Activated CD4-positive, alpha-beta T cell treated with anti-CD3 and anti-CD28 coated beads, Interleukin-2, amount 10 ng/mL, durations not matched to agents 7 days and 5 days (primary cell): Measurements from ENCODE around the gene OR51B5. TPM values are rescaled to one million over a fixed set of nuclear protein-coding genes. Genes with fewer than 3 reads are reported as not detected.
"Not testable (repeated sequence)": the region's sequence is repeated elsewhere in the genome, so short reads cannot be mapped to it uniquely, and the experiment has no call there.

Experiments
- CTCF ChIA-PET: fragments of 350-600 bp; sonication (Branson Sonifier 250); formaldehyde crosslinking; loops from one replicate; lab custom pipeline; 2021; ENCODE audit warnings: antibody characterized with exemption; lab: Charles Lee
- POLR2A ChIA-PET: fragments of 350-600 bp; sonication (Branson Sonifier 250); formaldehyde crosslinking; loops from one replicate; lab custom pipeline; 2021; ENCODE audit warnings: antibody characterized with exemption; lab: Charles Lee
- DNase-seq: peaks from one replicate; pipeline ENCODE4 v3.0.0-alpha.2; 2020
- H3K27ac Mint-ChIP-seq: one replicate; pipeline ENCODE4 v1.8.0; 2021; ENCODE audit warnings: mild to moderate bottlenecking, moderate library complexity, mixed read lengths
- H3K27me3 Mint-ChIP-seq: one replicate; pipeline ENCODE4 v1.8.0; 2021; ENCODE audit warnings: mixed read lengths
- H3K36me3 Mint-ChIP-seq: one replicate; pipeline ENCODE4 v1.8.0; 2021; ENCODE audit warnings: low read depth, mixed read lengths
- H3K4me1 Mint-ChIP-seq: one replicate; pipeline ENCODE4 v1.8.0; 2021; ENCODE audit warnings: mixed read lengths
- H3K4me3 Mint-ChIP-seq: one replicate; pipeline ENCODE4 v1.8.0; 2021; ENCODE audit warnings: mild to moderate bottlenecking, moderate library complexity, mixed read lengths
- H3K9me3 Mint-ChIP-seq: one replicate; pipeline ENCODE4 v1.8.0; 2021; ENCODE audit warnings: mixed read lengths
- total RNA-seq, 2 experiments: library from RNA; stranded (reverse); gene quantifications; one replicate each; pipeline ENCODE4 v1.2.3, GENCODE V29; 2021

OR51B5 gene
- total RNA-seq, 2 experiments from 2014 or later: not detected

DNA sequence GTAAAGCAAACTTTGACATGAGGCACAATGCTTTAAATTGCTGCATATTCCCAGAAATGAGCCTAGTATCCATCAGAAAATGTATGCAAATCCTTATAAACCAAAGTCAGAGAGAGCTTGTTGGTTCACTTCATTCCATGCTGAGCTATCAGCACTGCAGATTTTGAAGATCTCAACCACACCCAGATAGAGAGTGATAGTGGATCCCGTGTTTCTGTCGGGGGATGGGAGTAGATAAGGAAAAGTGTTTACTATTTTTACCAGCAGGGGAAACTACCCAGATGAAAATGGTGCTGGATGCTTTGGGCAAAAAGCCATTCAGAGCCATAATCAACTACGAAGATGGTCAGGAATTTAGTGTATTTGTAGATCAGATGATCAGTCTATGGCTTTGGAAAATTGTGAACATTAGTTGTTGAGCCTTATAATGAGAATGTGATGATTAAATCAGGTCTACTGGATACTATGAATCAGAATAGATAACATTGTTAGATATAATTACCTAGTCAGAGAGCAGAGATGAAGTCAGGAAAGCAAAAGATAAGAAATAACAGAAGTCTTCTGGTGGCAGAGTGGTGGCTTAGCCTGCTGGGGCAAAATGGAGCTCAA lies 18.8 kb upstream of the OR51B5 start:
- no peak overlapping the region for H3K27ac Mint-ChIP-seq
- no peak for DNase-seq
- POLR2A ChIA-PET: no interaction called here
- no peak overlapping the region for H3K4me3 Mint-ChIP-seq
- no peaks in the 10 kb centered on the region for H3K4me1 Mint-ChIP-seq
- no peaks in the 10 kb centered on the region for H3K9me3 Mint-ChIP-seq
- H3K27me3 Mint-ChIP-seq: peaks cover 2% of the 10 kb centered on the region
- H3K36me3 Mint-ChIP-seq: no peaks in the 10 kb centered on the region
- CTCF ChIA-PET: interaction anchor here (0.7 kb wide), 1 partner anchor 87 kb away, joined by 3 read pairs; no protein-coding TSS in a partner anchor

DNA sequence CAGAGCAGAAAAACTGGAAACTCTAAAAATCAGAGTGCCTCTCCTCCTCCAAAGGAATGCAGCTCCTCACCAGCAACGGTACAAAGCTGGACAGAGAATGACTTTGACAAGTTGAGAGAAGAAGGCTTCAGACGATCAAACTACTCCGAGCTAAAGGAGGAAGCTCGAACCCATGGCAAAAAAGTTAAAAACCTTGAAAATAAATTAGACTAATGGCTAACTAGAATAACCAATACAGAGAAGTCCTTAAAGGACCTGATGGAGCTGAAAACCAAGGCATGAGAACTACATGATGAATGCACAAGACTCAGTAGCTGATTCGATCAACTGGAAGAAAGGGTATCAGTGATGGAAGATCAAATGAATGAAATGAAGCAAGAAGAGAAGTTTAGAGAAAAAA lies 12.7 kb upstream of the OR51B5 start:
- H3K27ac Mint-ChIP-seq, H3K36me3 Mint-ChIP-seq, H3K4me1 Mint-ChIP-seq, H3K27me3 Mint-ChIP-seq, H3K4me3 Mint-ChIP-seq, POLR2A ChIA-PET, DNase-seq, CTCF ChIA-PET, H3K9me3 Mint-ChIP-seq: not testable (repeated sequence)

DNA sequence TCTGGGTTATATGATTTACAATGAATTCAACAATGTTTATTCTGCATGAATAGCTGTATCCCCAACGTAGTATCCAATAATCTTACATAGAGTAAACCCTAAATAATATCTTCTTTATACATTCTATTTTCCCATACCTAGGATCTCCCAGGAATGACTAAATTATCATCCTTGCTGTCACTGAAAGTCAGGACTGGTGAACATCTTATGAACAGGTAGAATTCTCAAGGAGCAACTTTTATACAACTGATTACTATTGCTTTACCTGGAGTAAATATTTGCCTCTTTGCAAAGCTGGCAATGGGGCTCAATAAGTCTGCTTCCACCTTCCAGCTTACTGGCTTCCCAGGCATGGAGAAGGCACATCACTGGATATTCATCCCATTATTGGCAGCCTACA lies 7.9 kb upstream of the OR51B5 start, which contains the start of gene OR51B6:
Gene OR51B6 (plus strand): TSS at position 301 of the 400 bp plus-strand sequence. CDS start 0 bp downstream, at position 301.
- DNase-seq: no peak
- Mint-ChIP-seq H3K9me3 (no peaks in the 10 kb centered on the region), H3K27ac (no peak within 1 kb of the TSS), H3K4me1 (no peaks in the 10 kb centered on the region), H3K27me3 (no peaks in the 10 kb centered on the region), H3K36me3 (no peaks in the 10 kb centered on the region), H3K4me3 (no peak within 1 kb of the TSS)
- CTCF ChIA-PET: no interaction called here
- POLR2A ChIA-PET: no interaction called here

DNA sequence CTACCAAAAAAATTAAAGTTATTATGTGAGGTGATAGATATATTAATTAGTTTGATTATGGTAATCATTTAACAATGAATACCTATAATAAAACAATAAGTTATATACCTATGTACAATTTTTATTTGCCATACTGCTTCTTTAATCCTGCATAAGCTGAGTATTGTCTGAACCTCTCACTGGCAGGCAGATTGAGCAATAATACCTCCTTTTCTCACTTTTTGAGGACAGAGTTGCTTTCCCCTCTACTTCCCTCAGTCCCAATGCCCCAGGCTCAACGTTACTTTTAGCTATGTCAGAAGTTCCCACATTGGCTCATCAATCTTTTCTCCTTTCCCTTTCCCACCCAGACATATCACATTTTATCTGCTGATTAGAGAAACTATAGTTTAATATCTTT lies 6.2 kb upstream of the OR51B5 start:
- Mint-ChIP-seq H3K36me3 (no peaks in the 10 kb centered on the region), H3K9me3 (no peaks in the 10 kb centered on the region), H3K27ac (no peak overlapping the region), H3K4me1 (no peaks in the 10 kb centered on the region), H3K27me3 (no peaks in the 10 kb centered on the region), H3K4me3 (no peak overlapping the region)
- ChIA-PET CTCF (no interaction called here), POLR2A (no interaction called here)
- DNase-seq: no peak

DNA sequence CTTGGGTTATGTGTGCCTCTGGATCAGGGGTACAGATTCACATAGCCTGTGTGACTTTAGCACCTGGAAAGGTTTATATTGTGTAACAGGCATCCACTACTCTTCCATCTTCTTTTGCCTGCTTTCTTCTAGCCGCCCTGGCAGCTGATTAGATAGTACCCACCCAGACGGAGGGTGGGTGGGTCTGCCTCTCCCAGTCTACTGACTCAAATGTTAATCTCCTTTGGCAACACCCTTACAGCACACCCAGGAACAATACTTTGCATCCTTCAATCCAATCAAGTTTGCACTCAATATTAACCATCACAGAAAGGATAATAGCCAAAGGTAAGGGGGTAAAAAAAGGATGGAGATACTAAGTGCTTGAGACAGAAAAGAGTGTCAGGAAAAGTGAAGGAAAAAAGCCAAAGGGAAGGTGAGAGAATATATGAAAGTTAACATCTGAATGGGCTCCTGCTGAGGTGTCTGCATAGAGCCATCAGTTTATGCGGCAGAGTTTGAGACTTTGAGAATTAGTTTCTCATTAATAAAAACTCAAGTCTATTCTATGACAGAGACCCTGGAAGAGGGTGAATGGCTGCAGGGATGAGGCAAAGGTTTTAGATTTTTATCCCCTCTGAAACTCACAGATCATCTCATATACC lies 5.3 kb upstream of the OR51B5 start:
- CTCF ChIA-PET: no interaction called here

DNA sequence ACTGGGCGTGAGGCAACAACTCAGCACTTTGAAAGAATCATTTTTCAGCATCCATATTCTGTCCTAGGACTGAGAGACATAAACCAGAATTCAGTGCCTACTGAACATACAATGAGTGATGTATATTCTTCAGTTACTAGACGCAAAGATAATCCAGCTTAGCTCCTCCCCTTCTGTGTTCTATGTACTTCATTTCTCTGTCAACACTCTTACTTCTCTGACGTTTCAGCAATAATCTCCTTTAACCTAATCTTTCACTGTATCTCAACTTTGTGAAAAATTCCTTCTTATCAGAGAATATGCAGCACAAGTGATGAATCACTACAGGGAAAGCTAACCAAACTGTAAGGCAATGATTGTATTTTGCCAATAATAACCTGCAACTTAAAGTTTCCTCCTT lies 2.5 kb upstream of the OR51B5 start:
- no peak overlapping the region for H3K27ac Mint-ChIP-seq
- H3K27me3 Mint-ChIP-seq: no peaks in the 10 kb centered on the region
- H3K36me3 Mint-ChIP-seq: no peaks in the 10 kb centered on the region
- H3K9me3 Mint-ChIP-seq: no peaks in the 10 kb centered on the region
- DNase-seq: no peak
- no peaks in the 10 kb centered on the region for H3K4me1 Mint-ChIP-seq
- H3K4me3 Mint-ChIP-seq: no peak overlapping the region
- ChIA-PET POLR2A (no interaction called here), CTCF (no interaction called here)

More for the DNA sequence above, 5.3 kb upstream of the OR51B5 start:
- no peaks in the 10 kb centered on the region for H3K36me3 Mint-ChIP-seq
- H3K27ac Mint-ChIP-seq: no peak overlapping the region
- no peaks in the 10 kb centered on the region for H3K27me3 Mint-ChIP-seq
- no peaks in the 10 kb centered on the region for H3K4me1 Mint-ChIP-seq
- H3K9me3 Mint-ChIP-seq: no peaks in the 10 kb centered on the region
- no peak for DNase-seq
- POLR2A ChIA-PET: no interaction called here
- H3K4me3 Mint-ChIP-seq: no peak overlapping the region

DNA sequence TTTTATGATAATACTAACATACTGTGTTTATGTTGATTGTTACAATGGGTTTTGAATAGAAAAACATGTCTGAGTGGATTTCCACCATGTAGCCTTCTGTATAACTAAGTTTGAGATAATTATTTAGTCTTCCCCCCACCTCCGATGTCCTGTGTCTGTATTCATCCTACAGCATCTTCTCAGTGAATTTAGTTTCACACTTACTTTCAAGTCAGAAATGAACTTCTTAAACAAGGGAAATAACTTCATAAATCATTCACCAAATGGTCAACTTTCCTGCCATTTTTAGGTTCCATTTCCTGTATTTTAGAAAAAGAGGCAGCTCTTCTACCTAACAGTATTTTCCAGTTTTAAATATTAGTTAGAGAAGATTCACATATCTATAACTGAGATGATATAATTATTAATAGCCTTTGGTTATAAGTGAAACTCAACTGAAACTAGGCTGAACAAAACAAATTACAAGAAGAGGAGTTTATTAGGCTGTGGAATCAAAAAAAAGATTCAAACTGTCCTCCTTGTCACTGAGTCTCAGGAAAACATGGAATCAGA lies 3.5 kb downstream of the OR51B5 start:
- H3K9me3 Mint-ChIP-seq: no peaks in the 10 kb centered on the region
- CTCF ChIA-PET: no interaction called here
- H3K36me3 Mint-ChIP-seq: no peaks in the 10 kb centered on the region
- DNase-seq: no peak
- H3K4me3 Mint-ChIP-seq: no peak overlapping the region
- H3K27me3 Mint-ChIP-seq: no peaks in the 10 kb centered on the region
- H3K4me1 Mint-ChIP-seq: no peaks in the 10 kb centered on the region
- POLR2A ChIA-PET: no interaction called here
- no peak overlapping the region for H3K27ac Mint-ChIP-seq

DNA sequence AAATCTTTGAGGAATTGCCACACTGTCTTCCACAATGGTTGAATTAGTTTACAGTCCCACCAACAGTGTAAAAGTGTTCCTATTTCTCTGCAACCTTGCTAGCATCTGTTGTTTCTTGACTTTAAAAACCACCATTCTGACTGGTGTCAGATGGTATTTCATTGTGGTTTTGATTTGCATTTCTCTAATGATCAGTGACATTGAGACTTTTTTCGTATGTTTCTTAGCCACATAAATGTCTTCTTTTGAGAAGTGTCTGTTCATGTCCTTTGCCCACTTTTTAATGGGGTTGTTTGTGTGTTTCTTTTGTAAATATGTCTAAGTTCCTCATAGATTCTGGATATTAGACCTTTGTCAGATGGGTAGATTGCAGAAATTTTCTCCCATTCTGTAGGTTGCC lies 6.1 kb downstream of the OR51B5 start:
- H3K27me3 Mint-ChIP-seq, H3K27ac Mint-ChIP-seq, DNase-seq, POLR2A ChIA-PET, H3K4me1 Mint-ChIP-seq, H3K9me3 Mint-ChIP-seq, CTCF ChIA-PET, H3K36me3 Mint-ChIP-seq, H3K4me3 Mint-ChIP-seq: not testable (repeated sequence)

DNA sequence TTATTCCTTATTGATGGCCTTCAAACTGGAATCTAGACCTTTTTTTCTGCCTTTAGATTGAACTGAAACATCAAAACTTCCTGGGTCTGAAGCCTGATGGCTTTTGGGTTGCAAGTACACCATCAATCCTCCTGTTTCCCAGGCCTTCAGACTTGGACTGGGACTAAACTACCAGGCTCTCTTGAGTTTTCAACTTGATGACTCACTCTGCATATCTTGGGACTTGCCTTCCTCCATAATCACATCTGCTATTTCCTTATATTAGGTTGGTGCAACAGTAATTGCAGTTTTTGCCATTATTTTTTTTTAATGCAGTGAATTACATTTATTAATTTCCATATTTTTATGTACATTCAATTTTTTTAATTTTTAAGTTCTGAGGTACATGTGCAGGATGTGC lies 7.0 kb downstream of the OR51B5 start:
- Mint-ChIP-seq H3K4me3 (no peak overlapping the region), H3K27me3 (no peaks in the 10 kb centered on the region), H3K4me1 (no peaks in the 10 kb centered on the region), H3K27ac (no peak overlapping the region), H3K36me3 (no peaks in the 10 kb centered on the region), H3K9me3 (no peaks in the 10 kb centered on the region)
- DNase-seq: no peak
- ChIA-PET POLR2A (no interaction called here), CTCF (no interaction called here)

DNA sequence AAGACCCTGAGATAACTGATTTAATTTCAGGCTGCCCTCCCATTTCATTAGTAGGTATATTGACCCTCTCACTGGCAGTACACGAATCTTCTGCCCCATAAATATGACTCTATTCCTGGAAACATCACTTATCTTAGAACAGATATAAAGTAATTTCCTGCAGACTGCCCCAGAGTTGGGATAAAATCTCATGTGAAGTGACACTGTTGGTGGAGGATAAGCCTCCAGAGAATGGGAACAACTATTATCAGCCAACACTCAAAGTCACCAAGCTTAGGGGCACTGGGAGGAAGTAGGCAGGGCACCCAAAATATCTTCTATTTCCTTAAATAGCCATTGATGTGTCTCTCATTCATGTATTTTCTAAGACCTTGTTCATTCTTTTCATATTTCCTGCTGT lies 8.2 kb downstream of the OR51B5 start:
- CTCF ChIA-PET: interaction anchor here (0.6 kb wide), 1 partner anchor 15 kb away, joined by 3 read pairs; no protein-coding TSS in a partner anchor

DNA sequence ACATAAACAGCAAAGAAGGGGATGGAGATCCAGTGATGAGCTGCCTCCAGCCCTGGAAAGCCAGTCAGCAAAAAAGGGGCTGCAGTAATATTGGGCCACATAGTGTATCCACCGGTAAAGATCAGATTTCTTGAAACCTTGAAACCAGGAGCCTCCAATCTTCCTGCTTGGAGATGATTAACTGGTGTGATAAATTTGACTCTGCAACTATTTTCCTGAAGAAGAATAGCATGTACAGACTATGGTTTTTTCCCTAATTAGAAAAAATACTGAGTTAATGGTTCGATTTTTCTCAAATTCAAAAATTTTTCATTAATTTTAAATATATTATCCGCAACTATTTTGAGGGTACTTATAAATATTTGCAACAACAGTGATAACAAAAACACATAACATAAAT lies 19.1 kb downstream of the OR51B5 start, which contains the start of gene OR51B2:
Gene OR51B2 (minus strand): TSS at position 101 of the 400 bp plus-strand sequence. CDS start 0 bp downstream, at position 101.
- DNase-seq: no peak
- ChIA-PET POLR2A (no interaction called here), CTCF (no interaction called here)
- Mint-ChIP-seq H3K4me1 (no peaks in the 10 kb centered on the region), H3K27me3 (no peaks in the 10 kb centered on the region), H3K36me3 (no peaks in the 10 kb centered on the region), H3K27ac (no peak within 1 kb of the TSS), H3K4me3 (no peak within 1 kb of the TSS), H3K9me3 (no peaks in the 10 kb centered on the region)

More for the DNA sequence above, 8.2 kb downstream of the OR51B5 start:
- H3K4me3 Mint-ChIP-seq: no peak overlapping the region
- H3K9me3 Mint-ChIP-seq: no peaks in the 10 kb centered on the region
- DNase-seq: no peak
- H3K36me3 Mint-ChIP-seq: no peaks in the 10 kb centered on the region
- POLR2A ChIA-PET: no interaction called here
- H3K4me1 Mint-ChIP-seq: no peaks in the 10 kb centered on the region
- no peaks in the 10 kb centered on the region for H3K27me3 Mint-ChIP-seq
- H3K27ac Mint-ChIP-seq: no peak overlapping the region

DNA sequence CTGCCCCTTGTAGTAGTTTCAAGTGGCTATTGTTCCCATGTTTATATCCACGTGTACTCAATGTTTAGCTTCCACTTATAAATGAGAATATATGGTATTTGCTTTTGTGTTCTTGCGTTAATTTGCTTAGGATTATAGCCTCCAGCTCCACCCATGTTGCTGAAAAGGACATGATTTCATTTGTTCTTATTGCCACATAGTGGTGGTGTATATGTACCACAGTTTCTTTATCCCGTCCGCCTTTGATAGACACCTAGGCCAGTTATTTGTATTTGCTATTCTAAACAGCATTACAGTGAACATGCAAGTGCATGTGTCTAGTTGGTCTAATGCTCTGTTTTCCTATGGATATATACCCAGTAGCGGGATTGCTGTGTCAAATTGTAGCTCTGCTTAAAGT lies 26.0 kb downstream of the OR51B5 start:
- Mint-ChIP-seq H3K4me3 (no peak overlapping the region), H3K27me3 (no peaks in the 10 kb centered on the region), H3K36me3 (no peaks in the 10 kb centered on the region), H3K27ac (no peak overlapping the region), H3K4me1 (no peaks in the 10 kb centered on the region), H3K9me3 (no peaks in the 10 kb centered on the region)
- ChIA-PET POLR2A (no interaction called here), CTCF (no interaction called here)
- no peak for DNase-seq

DNA sequence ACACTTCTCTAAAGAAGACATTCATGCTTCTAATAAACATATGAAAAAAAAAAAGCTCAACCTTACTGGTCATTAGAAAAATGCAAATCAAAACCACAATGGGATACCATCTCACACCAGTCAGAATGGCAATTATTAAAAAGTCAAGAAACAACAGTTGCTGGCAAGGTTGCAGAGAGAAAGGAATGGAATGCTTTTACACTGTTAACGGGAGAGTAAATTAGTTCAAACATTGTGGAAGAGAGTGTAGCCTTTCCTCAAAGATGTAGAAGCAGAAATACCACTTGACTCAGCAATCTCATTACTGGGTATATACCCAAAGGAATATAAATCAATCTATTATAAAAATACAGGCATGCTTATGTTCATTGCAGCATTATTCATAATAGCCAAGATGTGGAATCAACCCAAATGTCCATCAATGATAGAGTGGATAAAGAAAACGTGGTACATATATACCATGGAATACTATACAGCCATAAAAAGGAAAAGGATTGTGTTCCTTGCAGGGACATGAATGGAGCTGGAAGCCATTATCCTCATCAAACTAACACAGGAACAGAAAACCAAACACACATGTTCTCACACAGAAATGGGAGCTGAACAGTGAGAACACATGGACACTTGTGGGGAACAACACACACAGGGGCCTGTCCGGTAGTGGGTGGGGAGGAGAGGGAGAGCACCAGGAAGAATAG lies 29.8 kb downstream of the OR51B5 start:
- H3K36me3 Mint-ChIP-seq, H3K27ac Mint-ChIP-seq, H3K9me3 Mint-ChIP-seq, H3K27me3 Mint-ChIP-seq, DNase-seq, H3K4me3 Mint-ChIP-seq, POLR2A ChIA-PET, CTCF ChIA-PET, H3K4me1 Mint-ChIP-seq: not testable (repeated sequence)
